Astrocyte (in vitro differentiated cells and primary cell): ENCODE data around the gene CLDN18. TPM values are rescaled to one million over a fixed set of nuclear protein-coding genes. Genes with fewer than 3 reads are reported as not detected.
A peak's percentile ranks its signal among the peaks of the same experiment; 100 is the strongest.

Source experiments
- DNase-seq: peaks from one replicate; pipeline ENCODE4 v3.0.0-alpha.2; 2010; ENCODE audit warnings: low read depth
- FAIRE-seq: peaks from 2 replicates; lab custom pipeline; 2011; peaks lifted over from hg19 to GRCh38; lab: Jason Lieb, UNC
- H2AFZ ChIP-seq: 2 replicates; pipeline ENCODE4 v1.6.0; 2012; ENCODE audit warnings: low read depth, low read length, inconsistent platforms
- H3K27ac ChIP-seq: 2 replicates; pipeline ENCODE4 v1.5.1; 2011; ENCODE audit warnings: low read depth, low read length, inconsistent platforms
- H3K27me3 ChIP-seq: 2 replicates; pipeline ENCODE4 v1.6.0; 2011; ENCODE audit warnings: low read length, inconsistent platforms; ENCODE audit not compliant: insufficient read depth
- H3K36me3 ChIP-seq: 2 replicates; pipeline ENCODE4 v1.5.1; 2011; ENCODE audit warnings: low read length, inconsistent platforms; ENCODE audit not compliant: insufficient read depth
- H3K4me1 ChIP-seq: 2 replicates; pipeline ENCODE4 v1.5.1; 2011; ENCODE audit warnings: low read length, inconsistent platforms; ENCODE audit not compliant: insufficient read depth
- H3K4me2 ChIP-seq: 2 replicates; pipeline ENCODE4 v1.6.0; 2012; ENCODE audit warnings: low read length, inconsistent platforms
- H3K4me3 ChIP-seq: 2 replicates; pipeline ENCODE4 v1.5.1; 2011; ENCODE audit warnings: low read depth, mild to moderate bottlenecking, low read length, inconsistent platforms; ENCODE audit not compliant: insufficient read depth
- H3K79me2 ChIP-seq: 2 replicates; pipeline ENCODE4 v1.6.0; 2012; ENCODE audit warnings: mild to moderate bottlenecking, low read length, inconsistent platforms; ENCODE audit not compliant: insufficient read depth
- H3K9ac ChIP-seq: 2 replicates; pipeline ENCODE4 v1.6.0; 2012; ENCODE audit warnings: mild to moderate bottlenecking, low read length, inconsistent platforms
- H3K9me3 ChIP-seq: 2 replicates; pipeline ENCODE4 v1.5.1; 2012; ENCODE audit warnings: low read depth, mild to moderate bottlenecking, low read length, inconsistent platforms; ENCODE audit not compliant: insufficient read depth
- H4K20me1 ChIP-seq: 2 replicates; pipeline ENCODE4 v1.6.0; 2012; ENCODE audit warnings: low read length, inconsistent platforms; ENCODE audit not compliant: insufficient read depth
- H3K27ac Mint-ChIP-seq: one replicate; pipeline ENCODE4 v1.8.0; 2021; ENCODE audit warnings: mild to moderate bottlenecking, mixed read lengths; ENCODE audit not compliant: unreplicated experiment
- H3K27me3 Mint-ChIP-seq: one replicate; pipeline ENCODE4 v1.8.0; 2021; ENCODE audit warnings: low read depth, mixed read lengths; ENCODE audit not compliant: unreplicated experiment
- H3K36me3 Mint-ChIP-seq: one replicate; pipeline ENCODE4 v1.8.0; 2021; ENCODE audit warnings: low read depth, mixed read lengths; ENCODE audit not compliant: unreplicated experiment
- H3K4me1 Mint-ChIP-seq: one replicate; pipeline ENCODE4 v1.8.0; 2021; ENCODE audit warnings: low read depth, mixed read lengths; ENCODE audit not compliant: unreplicated experiment
- H3K4me3 Mint-ChIP-seq: one replicate; pipeline ENCODE4 v1.8.0; 2021; ENCODE audit warnings: mild to moderate bottlenecking, moderate library complexity, mixed read lengths; ENCODE audit not compliant: unreplicated experiment
- H3K9me3 Mint-ChIP-seq: one replicate; pipeline ENCODE4 v1.8.0; 2021; ENCODE audit warnings: mild to moderate bottlenecking, mixed read lengths; ENCODE audit not compliant: unreplicated experiment
- EZH2 ChIP-seq: IDR thresholded peaks from 2 replicates; pipeline ENCODE4 v1.6.1; 2012; ENCODE audit warnings: mild to moderate bottlenecking, low read length, inconsistent platforms; ENCODE audit not compliant: insufficient read depth
- total RNA-seq: library from RNA; stranded (reverse); gene quantifications from 2 replicates; pipeline ENCODE4 v1.2.1, GENCODE V29; 2021
- TF ChIP-seq, protein P1 (sequence below): IDR thresholded peaks from 2 replicates; pipeline ENCODE4 v1.5.1; 2011; ENCODE audit warnings: low read depth, mild to moderate bottlenecking, inconsistent platforms, low read length, moderate library complexity; ENCODE audit not compliant: insufficient read depth

CLDN18 gene
- total RNA-seq, 1 donor from 2014 or later = not detected

DNA sequence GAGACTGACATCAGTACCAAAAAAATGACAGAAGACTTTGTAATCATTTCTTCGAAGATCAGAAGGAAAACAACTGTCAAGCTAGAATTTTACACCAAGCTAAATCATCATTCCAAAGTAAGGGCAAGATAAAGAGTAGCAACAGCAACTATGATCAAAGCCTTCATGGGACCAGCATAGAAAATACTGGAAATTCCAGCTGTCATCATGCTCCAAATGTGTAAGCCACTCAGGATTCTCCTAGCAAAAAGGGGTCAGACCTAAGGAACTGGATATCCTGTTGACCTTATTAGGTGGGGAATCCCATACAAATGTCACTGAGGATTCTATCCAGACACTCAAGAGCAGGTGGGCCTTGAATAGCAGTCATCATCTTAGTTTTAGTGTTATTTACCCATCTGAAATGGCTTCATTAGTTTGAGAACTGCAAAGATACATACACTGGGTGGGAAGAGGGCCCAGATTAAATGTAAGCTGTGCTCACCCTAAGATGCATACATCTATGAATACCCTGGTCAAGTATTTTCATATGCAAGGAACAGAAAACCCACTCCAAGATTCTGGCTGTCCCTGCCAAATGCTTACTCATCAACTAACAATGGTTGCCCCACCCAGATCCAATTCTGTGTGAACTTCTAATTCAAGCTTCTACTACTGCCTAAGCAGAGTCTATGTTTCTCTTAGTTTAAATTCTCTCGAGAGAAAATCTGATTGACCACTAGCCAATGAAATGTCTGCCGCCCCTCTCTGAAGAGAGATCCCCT is 33.5 kb downstream of the CLDN18 start:
- Histone ChIP-seq H4K20me1 (no peaks in the 10 kb centered on the region), H3K9me3 (no peaks in the 10 kb centered on the region), H3K4me1 (peaks cover 23% of the 10 kb centered on the region), H3K79me2 (no peaks in the 10 kb centered on the region), H3K4me3 (no peak overlapping the region), H3K27ac (peak overlapping the region; percentile 75), H3K27me3 (no peaks in the 10 kb centered on the region), H3K36me3 (no peaks in the 10 kb centered on the region), H3K4me2 (peak overlapping the region; percentile 56), H2AFZ (no peak overlapping the region), H3K9ac (peak overlapping the region; percentile 26)
- TF ChIP-seq, protein P1, sequence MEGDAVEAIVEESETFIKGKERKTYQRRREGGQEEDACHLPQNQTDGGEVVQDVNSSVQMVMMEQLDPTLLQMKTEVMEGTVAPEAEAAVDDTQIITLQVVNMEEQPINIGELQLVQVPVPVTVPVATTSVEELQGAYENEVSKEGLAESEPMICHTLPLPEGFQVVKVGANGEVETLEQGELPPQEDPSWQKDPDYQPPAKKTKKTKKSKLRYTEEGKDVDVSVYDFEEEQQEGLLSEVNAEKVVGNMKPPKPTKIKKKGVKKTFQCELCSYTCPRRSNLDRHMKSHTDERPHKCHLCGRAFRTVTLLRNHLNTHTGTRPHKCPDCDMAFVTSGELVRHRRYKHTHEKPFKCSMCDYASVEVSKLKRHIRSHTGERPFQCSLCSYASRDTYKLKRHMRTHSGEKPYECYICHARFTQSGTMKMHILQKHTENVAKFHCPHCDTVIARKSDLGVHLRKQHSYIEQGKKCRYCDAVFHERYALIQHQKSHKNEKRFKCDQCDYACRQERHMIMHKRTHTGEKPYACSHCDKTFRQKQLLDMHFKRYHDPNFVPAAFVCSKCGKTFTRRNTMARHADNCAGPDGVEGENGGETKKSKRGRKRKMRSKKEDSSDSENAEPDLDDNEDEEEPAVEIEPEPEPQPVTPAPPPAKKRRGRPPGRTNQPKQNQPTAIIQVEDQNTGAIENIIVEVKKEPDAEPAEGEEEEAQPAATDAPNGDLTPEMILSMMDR = no peak
- TF ChIP-seq EZH2 = no peak
- Mint-ChIP-seq H3K27ac (peak overlapping the region; percentile 64), H3K36me3 (peaks cover 12% of the 10 kb centered on the region), H3K4me1 (peaks cover 22% of the 10 kb centered on the region), H3K4me3 (no peak overlapping the region), H3K9me3 (no peaks in the 10 kb centered on the region), H3K27me3 (no peaks in the 10 kb centered on the region)
- peak; percentile 88 for DNase-seq
- peak; percentile 94 for FAIRE-seq

DNA sequence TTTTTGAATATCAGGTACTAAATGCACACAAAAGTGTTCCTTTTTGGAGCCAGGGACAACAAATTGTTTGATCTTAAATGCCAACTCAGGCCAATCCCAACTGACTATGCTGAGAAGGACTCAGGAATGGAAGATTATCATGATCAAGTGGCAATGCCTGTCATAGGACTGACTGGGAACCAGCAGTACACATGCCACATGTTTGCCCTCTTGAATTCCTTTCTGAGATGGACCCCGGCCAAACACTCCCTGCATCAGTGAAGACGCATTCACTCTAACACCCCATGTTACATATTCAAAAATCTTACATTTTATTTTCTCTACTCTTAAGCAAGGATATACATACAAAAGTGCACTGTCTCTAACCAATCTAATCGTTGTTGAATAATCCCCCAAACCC is 36.1 kb downstream of the CLDN18 start:
- H3K4me1 Mint-ChIP-seq = peaks cover 23% of the 10 kb centered on the region
- Histone ChIP-seq H3K9me3 (no peaks in the 10 kb centered on the region), H2AFZ (no peak overlapping the region), H3K27ac (no peak overlapping the region), H3K4me2 (no peak overlapping the region), H3K4me1 (peaks cover 35% of the 10 kb centered on the region), H3K9ac (no peak overlapping the region), H3K4me3 (no peak overlapping the region), H3K36me3 (no peaks in the 10 kb centered on the region), H4K20me1 (no peaks in the 10 kb centered on the region), H3K79me2 (no peaks in the 10 kb centered on the region), H3K27me3 (no peaks in the 10 kb centered on the region)
- TF ChIP-seq, protein P1 = no peak
- no peak for TF ChIP-seq EZH2
- H3K4me3 Mint-ChIP-seq = no peak overlapping the region
- H3K36me3 Mint-ChIP-seq = peaks cover 22% of the 10 kb centered on the region
- no peaks in the 10 kb centered on the region for H3K27me3 Mint-ChIP-seq
- H3K27ac Mint-ChIP-seq = no peak overlapping the region
- FAIRE-seq (no peak), DNase-seq (no peak)
- H3K9me3 Mint-ChIP-seq = no peaks in the 10 kb centered on the region

DNA sequence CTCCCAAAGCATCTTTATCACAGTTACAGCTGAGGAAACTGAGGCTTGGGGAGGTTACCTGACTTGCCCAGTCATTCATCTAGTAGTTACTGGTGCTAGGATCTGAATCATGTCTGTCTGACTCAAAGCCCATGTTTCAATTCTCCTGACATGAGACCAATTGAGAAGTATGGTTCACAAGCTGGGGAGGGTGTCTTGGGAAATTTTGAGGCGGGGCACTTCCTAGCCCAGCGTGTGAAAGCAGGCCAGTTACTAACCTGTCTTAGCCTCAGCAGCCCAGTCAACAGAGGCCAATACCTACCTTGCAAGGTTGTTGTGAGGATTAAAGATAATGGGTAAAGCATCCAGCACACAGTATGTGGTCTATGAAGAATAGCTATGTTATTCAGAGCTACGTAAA is 37.0 kb downstream of the CLDN18 start:
- Histone ChIP-seq H3K4me3 (no peak overlapping the region), H3K9me3 (no peaks in the 10 kb centered on the region), H3K4me2 (no peak overlapping the region), H3K4me1 (peaks cover 33% of the 10 kb centered on the region), H3K9ac (no peak overlapping the region), H3K27me3 (no peaks in the 10 kb centered on the region), H3K79me2 (no peaks in the 10 kb centered on the region), H3K36me3 (no peaks in the 10 kb centered on the region), H4K20me1 (no peaks in the 10 kb centered on the region), H3K27ac (no peak overlapping the region), H2AFZ (no peak overlapping the region)
- Mint-ChIP-seq H3K27me3 (no peaks in the 10 kb centered on the region), H3K4me1 (peaks cover 23% of the 10 kb centered on the region), H3K36me3 (peaks cover 22% of the 10 kb centered on the region), H3K9me3 (no peaks in the 10 kb centered on the region), H3K27ac (no peak overlapping the region), H3K4me3 (no peak overlapping the region)
- FAIRE-seq = no peak
- DNase-seq = no peak
- TF ChIP-seq, protein P1 = no peak
- TF ChIP-seq EZH2 = no peak
